CD4-positive, alpha-beta memory T cell (primary cell): ENCODE data around the gene CREBBP. TPM values are rescaled to one million over a fixed set of nuclear protein-coding genes. Genes with fewer than 3 reads are reported as not detected.

ENCODE experiments used
- CTCF ChIA-PET: fragments of 350-600 bp; sonication (Branson Sonifier 250); formaldehyde crosslinking; loops from one replicate; lab custom pipeline; 2021; ENCODE audit warnings: inconsistent platforms; ENCODE audit not compliant: partially characterized antibody; lab: Charles Lee
- POLR2A ChIA-PET: fragments of 350-600 bp; sonication (Branson Sonifier 250); formaldehyde crosslinking; loops from one replicate; lab custom pipeline; 2021; ENCODE audit not compliant: partially characterized antibody; lab: Charles Lee
- DNase-seq, 5 donors: peaks; one replicate each; pipeline versions ENCODE4 v3.0.0 to v3.0.0-alpha.2; 2020 to 2022; ENCODE audit warnings: mixed read lengths in 1 of 5
- H3K27ac ChIP-seq: one replicate; pipeline ENCODE4 v1.7.0; 2013; ENCODE audit warnings: low read depth, low read length
- H3K27me3 ChIP-seq: 2 replicates; pipeline ENCODE4 v1.7.0; 2013; ENCODE audit warnings: mild to moderate bottlenecking, low read length, moderate library complexity; ENCODE audit not compliant: insufficient read depth
- H3K36me3 ChIP-seq: 2 replicates; pipeline ENCODE4 v1.7.0; 2013; ENCODE audit warnings: mild to moderate bottlenecking, low read length, moderate library complexity; ENCODE audit not compliant: insufficient read depth
- H3K4me1 ChIP-seq: 2 replicates; pipeline ENCODE4 v1.7.0; 2013; ENCODE audit warnings: mild to moderate bottlenecking, low read length, moderate library complexity; ENCODE audit not compliant: insufficient read depth
- H3K4me3 ChIP-seq, 2 donors: one replicate each; pipeline ENCODE4 v1.7.0; 2013; ENCODE audit warnings: low read length in 2 of 2, mild to moderate bottlenecking in 1 of 2
- H3K9me3 ChIP-seq, 2 donors: one replicate each; pipeline ENCODE4 v1.7.0; 2013; ENCODE audit warnings: low read length in 2 of 2, control low read depth in 1 of 2; ENCODE audit not compliant: control insufficient read depth in 1 of 2
- H3K27ac Mint-ChIP-seq, 7 donors: one replicate each; pipeline ENCODE4 v1.8.0; 2020 to 2021; ENCODE audit warnings: mixed read lengths in 7 of 7, mild to moderate bottlenecking in 6 of 7, inconsistent platforms in 3 of 7, moderate library complexity in 3 of 7
- H3K27me3 Mint-ChIP-seq, 2 donors: one replicate each; pipeline ENCODE4 v1.8.0; 2020 to 2021; ENCODE audit warnings: mixed read lengths in 2 of 2
- H3K36me3 Mint-ChIP-seq, 2 donors: one replicate each; pipeline ENCODE4 v1.8.0; 2020 to 2021; ENCODE audit warnings: mixed read lengths in 2 of 2, inconsistent platforms in 1 of 2, mild to moderate bottlenecking in 1 of 2
- H3K4me1 Mint-ChIP-seq, 4 donors: one replicate each; pipeline ENCODE4 v1.8.0; 2020 to 2021; ENCODE audit warnings: mixed read lengths in 4 of 4, mild to moderate bottlenecking in 1 of 4
- H3K4me3 Mint-ChIP-seq, 8 donors: one replicate each; pipeline ENCODE4 v1.8.0; 2020 to 2021; ENCODE audit warnings: mixed read lengths in 8 of 8, mild to moderate bottlenecking in 7 of 8, moderate library complexity in 6 of 8, inconsistent platforms in 3 of 8
- H3K9me3 Mint-ChIP-seq, 8 donors: one replicate each; pipeline ENCODE4 v1.8.0; 2020 to 2021; ENCODE audit warnings: mixed read lengths in 8 of 8, mild to moderate bottlenecking in 5 of 8, inconsistent platforms in 3 of 8, moderate library complexity in 1 of 8
- intact Hi-C: fragments of 100-400 bp; cut with micrococcal nuclease; formaldehyde crosslinking; loops from one replicate; pipeline ENCODE4 v1.15.1; 2023
- polyA plus RNA-seq, 2 donors: library from polyadenylated mRNA; unstranded; fragments of 300-500 nt; fragmentation: Illumina TruSeq; gene quantifications; one replicate each; pipeline ENCODE4 v1.2.3, GENCODE V29; 2021
- total RNA-seq, 2 experiments: library from RNA; stranded (reverse); gene quantifications; one replicate each; pipeline ENCODE4 v1.2.3, GENCODE V29; 2021

The CREBBP gene
- total and polyA plus RNA-seq, 4 experiments from 2014 or later = 0.60 to 133 (median 68.3) TPM

- POLR2A ChIA-PET = interaction anchor here (1.4 kb wide), 1 partner anchor 30 kb away, joined by 4 read pairs; no protein-coding TSS in a partner anchor
- DNase-seq = no peak
- Histone ChIP-seq H3K36me3 (no peaks in the 10 kb centered on the region), H3K4me3 (no peak overlapping the region), H3K4me1 (peaks cover 93% of the 10 kb centered on the region), H3K9me3 (no peaks in the 10 kb centered on the region), H3K27me3 (no peaks in the 10 kb centered on the region), H3K27ac (no peak overlapping the region)
- intact Hi-C loops = no loop called here
- H3K4me1 Mint-ChIP-seq = peaks cover 78 to 96% (median 88%) of the 10 kb centered on the region in 4 donors
- peak overlapping the region in 6 of 8 donors; percentile 40 to 73 (median 62) for H3K4me3 Mint-ChIP-seq
- CTCF ChIA-PET = no interaction called here
- no peaks in the 10 kb centered on the region for H3K27me3 Mint-ChIP-seq
- peaks cover 0 to 6% of the 10 kb centered on the region in 2 donors for H3K36me3 Mint-ChIP-seq
- H3K27ac Mint-ChIP-seq = peak overlapping the region in 4 of 7 donors; percentile 36 to 74 (median 42)
- H3K9me3 Mint-ChIP-seq = no peaks in the 10 kb centered on the region
Measured at GRCh38 chr16:3819175-3819527, 61.4 kb downstream of the CREBBP start.

- H3K9me3 Mint-ChIP-seq = no peaks in the 10 kb centered on the region
- ChIA-PET CTCF (interaction anchor here (0.8 to 1.3 kb wide), 2 partner anchors 13 to 126 kb away, joined by 3 read pairs; no protein-coding TSS in a partner anchor), POLR2A (no interaction called here)
- DNase-seq = no peak
- H3K36me3 Mint-ChIP-seq = peaks cover 0 to 2% of the 10 kb centered on the region in 2 donors
- H3K4me3 Mint-ChIP-seq = peak overlapping the region in 3 of 8 donors; percentile 14 to 71 (median 43)
- peaks cover 69 to 94% (median 82%) of the 10 kb centered on the region in 4 donors for H3K4me1 Mint-ChIP-seq
- Histone ChIP-seq H3K27me3 (no peaks in the 10 kb centered on the region), H3K4me3 (no peak overlapping the region), H3K27ac (no peak overlapping the region), H3K9me3 (no peaks in the 10 kb centered on the region), H3K36me3 (no peaks in the 10 kb centered on the region), H3K4me1 (peaks cover 90% of the 10 kb centered on the region)
- peak overlapping the region in 4 of 7 donors; percentile 6 to 41 (median 26) for H3K27ac Mint-ChIP-seq
- no peaks in the 10 kb centered on the region for H3K27me3 Mint-ChIP-seq
- intact Hi-C loops = no loop called here
Measured at GRCh38 chr16:3816326-3816725, 64.2 kb downstream of the CREBBP start.

GRCh38 chr16:3814755-3815154 lies 65.8 kb downstream of the CREBBP start:
- H3K36me3 Mint-ChIP-seq = peaks cover 7 to 14% of the 10 kb centered on the region in 2 donors
- Histone ChIP-seq H3K27me3 (no peaks in the 10 kb centered on the region), H3K4me3 (no peak overlapping the region), H3K27ac (no peak overlapping the region), H3K36me3 (peaks cover 10% of the 10 kb centered on the region), H3K4me1 (peaks cover 90% of the 10 kb centered on the region), H3K9me3 (no peaks in the 10 kb centered on the region)
- no peak for DNase-seq
- no peak overlapping the region for H3K27ac Mint-ChIP-seq
- intact Hi-C loops = no loop called here
- POLR2A ChIA-PET = no interaction called here
- H3K27me3 Mint-ChIP-seq = no peaks in the 10 kb centered on the region
- H3K4me3 Mint-ChIP-seq = no peak overlapping the region
- CTCF ChIA-PET = no interaction called here
- H3K9me3 Mint-ChIP-seq = no peaks in the 10 kb centered on the region
- H3K4me1 Mint-ChIP-seq = peaks cover 71 to 94% (median 82%) of the 10 kb centered on the region in 4 donors

- no peaks in the 10 kb centered on the region for H3K27me3 Mint-ChIP-seq
- ChIA-PET POLR2A (no interaction called here), CTCF (interaction anchor here (0.9 to 1.5 kb wide), 3 partner anchors 8 to 66 kb away, joined by 3 to 4 read pairs (median 3); no protein-coding TSS in a partner anchor)
- H3K36me3 Mint-ChIP-seq = peaks cover 21 to 31% of the 10 kb centered on the region in 2 donors
- H3K27me3 ChIP-seq = no peaks in the 10 kb centered on the region
- peaks cover 90% of the 10 kb centered on the region for H3K4me1 ChIP-seq
- peak overlapping the region in 1 of 8 donors; percentile 6 for H3K4me3 Mint-ChIP-seq
- peaks cover 71 to 94% (median 83%) of the 10 kb centered on the region in 4 donors for H3K4me1 Mint-ChIP-seq
- no peaks in the 10 kb centered on the region for H3K9me3 Mint-ChIP-seq
- no peak for DNase-seq
- peak overlapping the region in 2 of 7 donors; percentile 17 to 69 for H3K27ac Mint-ChIP-seq
- no peaks in the 10 kb centered on the region for H3K9me3 ChIP-seq
- no peak overlapping the region for H3K4me3 ChIP-seq
- intact Hi-C loops = no loop called here
- H3K27ac ChIP-seq = no peak overlapping the region
- peaks cover 13% of the 10 kb centered on the region for H3K36me3 ChIP-seq
Measured at GRCh38 chr16:3812469-3813172, 67.9 kb downstream of the CREBBP start.

- no peaks in the 10 kb centered on the region for H3K27me3 Mint-ChIP-seq
- H3K9me3 Mint-ChIP-seq = no peaks in the 10 kb centered on the region
- Histone ChIP-seq H3K27me3 (no peaks in the 10 kb centered on the region), H3K36me3 (peaks cover 13% of the 10 kb centered on the region), H3K4me3 (no peak overlapping the region), H3K9me3 (no peaks in the 10 kb centered on the region), H3K4me1 (peaks cover 90% of the 10 kb centered on the region), H3K27ac (no peak overlapping the region)
- peak overlapping the region in 4 of 8 donors; percentile 12 to 64 (median 42) for H3K4me3 Mint-ChIP-seq
- DNase-seq = no peak
- H3K36me3 Mint-ChIP-seq = peaks cover 33 to 47% of the 10 kb centered on the region in 2 donors
- peaks cover 68 to 94% (median 83%) of the 10 kb centered on the region in 4 donors for H3K4me1 Mint-ChIP-seq
- intact Hi-C loops = no loop called here
- peak overlapping the region; percentile 18 to 84 (median 65) for H3K27ac Mint-ChIP-seq
- ChIA-PET CTCF (interaction anchor here (0.9 kb wide), 1 partner anchor 10 kb away, joined by 3 read pairs; no protein-coding TSS in a partner anchor), POLR2A (no interaction called here)
Measured at GRCh38 chr16:3810818-3811217, 69.7 kb downstream of the CREBBP start.

- Mint-ChIP-seq H3K9me3 (no peaks in the 10 kb centered on the region), H3K4me1 (peaks cover 73 to 99% (median 86%) of the 10 kb centered on the region in 4 donors), H3K36me3 (peaks cover 33 to 49% of the 10 kb centered on the region in 2 donors), H3K27me3 (no peaks in the 10 kb centered on the region), H3K27ac (peak overlapping the region in 6 of 7 donors; percentile 51 to 81 (median 63)), H3K4me3 (peak overlapping the region in 5 of 8 donors; percentile 29 to 68 (median 38))
- Histone ChIP-seq H3K36me3 (peaks cover 13% of the 10 kb centered on the region), H3K4me1 (peaks cover 96% of the 10 kb centered on the region), H3K4me3 (no peak overlapping the region), H3K27ac (no peak overlapping the region), H3K27me3 (no peaks in the 10 kb centered on the region), H3K9me3 (no peaks in the 10 kb centered on the region)
- intact Hi-C loops = no loop called here
- CTCF ChIA-PET = interaction anchor here (0.9 kb wide), 1 partner anchor 9 kb away, joined by 3 read pairs; no protein-coding TSS in a partner anchor
- POLR2A ChIA-PET = no interaction called here
- no peak for DNase-seq
Measured at GRCh38 chr16:3810198-3810664, 70.3 kb downstream of the CREBBP start.

- H3K4me1 ChIP-seq = peaks cover 90% of the 10 kb centered on the region
- Mint-ChIP-seq H3K4me3 (peak overlapping the region in 4 of 8 donors; percentile 39 to 57 (median 44)), H3K27me3 (no peaks in the 10 kb centered on the region), H3K4me1 (peaks cover 72 to 97% (median 85%) of the 10 kb centered on the region in 4 donors), H3K9me3 (no peaks in the 10 kb centered on the region), H3K36me3 (peaks cover 37 to 60% of the 10 kb centered on the region in 2 donors), H3K27ac (peak overlapping the region; percentile 72 to 85 (median 79))
- H3K9me3 ChIP-seq = no peaks in the 10 kb centered on the region
- H3K36me3 ChIP-seq = peaks cover 13% of the 10 kb centered on the region
- CTCF ChIA-PET = no interaction called here
- H3K27me3 ChIP-seq = no peaks in the 10 kb centered on the region
- DNase-seq = no peak
- POLR2A ChIA-PET = no interaction called here
- no peak overlapping the region for H3K27ac ChIP-seq
- no peak overlapping the region for H3K4me3 ChIP-seq
- intact Hi-C loops = no loop called here
Measured at GRCh38 chr16:3808308-3809063, 72.0 kb downstream of the CREBBP start.
